GM12878 (cell line): ENCODE measurements around the gene DFFB. TPM values are rescaled to one million over a fixed set of nuclear protein-coding genes. Genes with fewer than 3 reads are reported as not detected.

Experiments
- ATAC-seq: fragments of 200-7000 bp; cut with Tn5 transposase; 3 replicates; pipeline ENCODE4 v1.9.1; 2020; ENCODE audit warnings: mild to moderate bottlenecking, moderate library complexity
- BruUV-seq: library from RNA; stranded (reverse); fragments of 400-500 nt; replicated peaks from 2 replicates; lab custom pipeline; 2021; lab: Mats Ljungman, UMichigan
- CTCF ChIA-PET: fragments of 300-600 bp; sonication (Branson Sonifier 250); formaldehyde crosslinking; extraction: SDS; loops from one replicate; lab custom pipeline; 2021; ENCODE audit warnings: inconsistent platforms; lab: Yijun Ruan, JAX
- POLR2A ChIA-PET: fragments of 350-600 bp; formaldehyde crosslinking; extraction: SDS; loops from one replicate; lab custom pipeline; 2021; ENCODE audit warnings: inconsistent platforms; lab: Charles Lee
- RAD21 ChIA-PET: fragments of 300-600 bp; sonication (Branson Sonifier 250); formaldehyde crosslinking; loops from one replicate; lab custom pipeline; 2023; ENCODE audit warnings: antibody characterized with exemption; ENCODE audit not compliant: unreplicated experiment; lab: Charles Lee
- SMC1A ChIA-PET: fragments of 300-600 bp; sonication (Branson Sonifier 250); formaldehyde crosslinking; loops from one replicate; lab custom pipeline; 2023; ENCODE audit not compliant: unreplicated experiment, uncharacterized antibody; lab: Charles Lee
- DNase-seq: peaks from one replicate; pipeline ENCODE4 v3.0.0-alpha.2; 2011; ENCODE audit warnings: low read depth, low spot score
- FAIRE-seq: peaks from 3 replicates; lab custom pipeline; 2011; peaks lifted over from hg19 to GRCh38; lab: Jason Lieb, UNC
- H2AFZ ChIP-seq: 2 replicates; pipeline ENCODE4 v1.6.0; 2011; ENCODE audit warnings: low read depth, low read length, control low read depth; ENCODE audit not compliant: control insufficient read depth
- H3K27ac ChIP-seq: 2 replicates; pipeline ENCODE4 v1.5.1; 2011; ENCODE audit warnings: control low read depth; ENCODE audit not compliant: control insufficient read depth, insufficient read depth
- H3K27me3 ChIP-seq, 2 experiments: replicated peaks in 1 of 2; 2 replicates each; pipeline versions ENCODE4 v1.6.0 to v1.6.1; 2011; ENCODE audit warnings: low read length in 1 of 2; ENCODE audit not compliant: control insufficient read depth in 2 of 2, insufficient read depth in 2 of 2
- H3K36me3 ChIP-seq, 2 experiments: 2 replicates each; pipeline ENCODE4 v1.5.1; 2011; ENCODE audit warnings: low read length in 1 of 2; ENCODE audit not compliant: control insufficient read depth in 2 of 2, insufficient read depth in 2 of 2
- H3K4me1 ChIP-seq: 2 replicates; pipeline ENCODE4 v1.6.1; 2011; ENCODE audit warnings: mild to moderate bottlenecking, low read length, moderate library complexity, mixed read lengths; ENCODE audit not compliant: control insufficient read depth, insufficient read depth
- H3K4me2 ChIP-seq: 2 replicates; pipeline ENCODE4 v1.6.0; 2011; ENCODE audit warnings: control low read depth; ENCODE audit not compliant: control insufficient read depth, insufficient read depth
- H3K4me3 ChIP-seq: fragments of 200-600 bp; sonication (generic); 2 replicates; pipeline ENCODE4 v1.5.1; 2016
- H3K79me2 ChIP-seq: 2 replicates; pipeline ENCODE4 v1.6.0; 2011; ENCODE audit warnings: low read length; ENCODE audit not compliant: control insufficient read depth, insufficient read depth
- H3K9ac ChIP-seq: 2 replicates; pipeline ENCODE4 v1.8.0; 2011; ENCODE audit warnings: low read length, control low read depth, mixed read lengths; ENCODE audit not compliant: control insufficient read depth, insufficient read depth
- H3K9me3 ChIP-seq: replicated peaks from 3 replicates; pipeline ENCODE4 v1.5.1; 2011; ENCODE audit warnings: mild to moderate bottlenecking, low read length; ENCODE audit not compliant: control insufficient read depth, insufficient read depth
- H4K20me1 ChIP-seq: 2 replicates; pipeline ENCODE4 v1.6.0; 2011; ENCODE audit not compliant: control insufficient read depth, insufficient read depth
- CBX3 ChIP-seq: fragments of 200-600 bp; sonication (generic); IDR thresholded peaks from 2 replicates; pipeline ENCODE4 v1.6.1; 2016; ENCODE audit warnings: low read depth, borderline replicate concordance
- ETV6 ChIP-seq, 2 experiments: fragments of 450-650 bp in 1 of 2; IDR thresholded peaks in 1 of 2; conservative IDR thresholded peaks in 1 of 2; 2 replicates each; pipeline ENCODE4 v1.6.1; 2014; ENCODE audit warnings: antibody characterized with exemption in 1 of 2, borderline replicate concordance in 1 of 2, low read depth in 1 of 2, mild to moderate bottlenecking in 1 of 2, moderate library complexity in 1 of 2
- FOS ChIP-seq: IDR thresholded peaks from 3 replicates; pipeline ENCODE4 v1.6.1; 2011; ENCODE audit warnings: borderline replicate concordance; ENCODE audit not compliant: insufficient read length; ENCODE audit errors: extremely low read depth
- GABPA ChIP-seq: IDR thresholded peaks from 2 replicates; pipeline ENCODE4 v1.6.1; 2014; ENCODE audit warnings: antibody characterized with exemption, low read depth, mild to moderate bottlenecking, inconsistent platforms
- JUND ChIP-seq: IDR thresholded peaks from 2 replicates; pipeline ENCODE4 v1.6.1; 2012; ENCODE audit warnings: low read depth, mild to moderate bottlenecking, low read length, improper control_type of control experiment, moderate library complexity
- MTA3 ChIP-seq: IDR thresholded peaks from 2 replicates; pipeline ENCODE4 v1.6.1; 2012; ENCODE audit warnings: low read length, inconsistent platforms, borderline replicate concordance
- MYB ChIP-seq: fragments of 150-350 bp; IDR thresholded peaks from 2 replicates; pipeline ENCODE4 v1.6.1; 2014; ENCODE audit warnings: mild to moderate bottlenecking, low read depth, low read length, borderline replicate concordance
- NFXL1 ChIP-seq: fragments of 450-650 bp; IDR thresholded peaks from 2 replicates; pipeline ENCODE4 v1.6.1; 2017; ENCODE audit warnings: antibody characterized with exemption, mild to moderate bottlenecking, borderline replicate concordance
- USF1 ChIP-seq: IDR thresholded peaks from 2 replicates; pipeline ENCODE4 v1.6.1; 2011; ENCODE audit warnings: borderline replicate concordance, low read depth, mild to moderate bottlenecking, moderate library complexity, mixed read lengths, low read length; ENCODE audit not compliant: insufficient read depth; ENCODE audit errors: extremely low read length
- YY1 ChIP-seq: IDR thresholded peaks from 2 replicates; pipeline ENCODE4 v1.6.1; 2011; ENCODE audit warnings: low read depth, mild to moderate bottlenecking, low read length
- ZBED1 ChIP-seq: IDR thresholded peaks from 2 replicates; pipeline ENCODE4 v1.6.1; 2016; ENCODE audit warnings: borderline replicate concordance
- ZBTB33 ChIP-seq: fragments of 450-650 bp; IDR thresholded peaks from 2 replicates; pipeline ENCODE4 v1.6.1; 2017; ENCODE audit warnings: mild to moderate bottlenecking
- ZNF384 ChIP-seq: IDR thresholded peaks from 2 replicates; pipeline ENCODE4 v1.6.1; 2012; ENCODE audit warnings: low read depth, mild to moderate bottlenecking, low read length, improper control_type of control experiment, borderline replicate concordance
- ZZZ3 ChIP-seq: IDR thresholded peaks from 2 replicates; pipeline ENCODE4 v1.6.1; 2011; ENCODE audit warnings: low read depth; ENCODE audit not compliant: control insufficient read depth, insufficient read length
- whole genome bisulfite sequencing: methylation state at CpG from one replicate; pipeline ENCODE4 v1.1.6; 2016; ENCODE audit warnings: low lambda C conversion rate; ENCODE audit not compliant: insufficient replicate concordance, insufficient coverage; ENCODE audit errors: missing lambda C conversion rate; 5-methylcytosine and 5-hydroxymethylcytosine counted together
- in situ Hi-C: fragments of 300-500 bp; cut with MboI; formaldehyde crosslinking; loops from 9 replicates; pipeline ENCODE4 v1.14.3; 2018; ENCODE audit warnings: mixed read lengths
- intact Hi-C: fragments of 100-400 bp; cut with micrococcal nuclease; formaldehyde crosslinking; loops from one replicate; pipeline ENCODE4 v1.14.2; 2022; ENCODE audit not compliant: unreplicated experiment
- polyA plus RNA-seq, 11 experiments: library from polyadenylated mRNA; depleted of rRNA in 4 of 11; unstranded in 6 of 11; stranded (reverse) in 5 of 11; fragments of >200 nt; fragmentation: Nextera tagmentation in 4 of 11; fragmentation: Illumina TruSeq in 1 of 11; extraction: Ambion mirVana in 4 of 11; extraction: Trizol in 1 of 11; gene quantifications; 1 replicate in 1 of 11; 2 replicates in 10 of 11; pipeline versions ENCODE4 v1.2.1 to v1.2.3, GENCODE V29; 2011 to 2016; ENCODE audit warnings: inconsistent platforms in 2 of 11, missing spikeins in 2 of 11, low read depth in 1 of 11
- total RNA-seq, 4 experiments: library from RNA; depleted of rRNA in 3 of 4; stranded (reverse); fragments of >200 nt in 3 of 4; fragmentation: Illumina TruSeq in 1 of 4; extraction: Trizol in 1 of 4; gene quantifications; 2 replicates each; pipeline versions ENCODE4 v1.2.1 to v1.2.3, GENCODE V29; 2013 to 2021

The DFFB gene
- total and polyA plus RNA-seq, 10 of the 15 experiments (the other 5 are each of a cell fraction or from before 2014, with no cell fraction given) = 2.7 to 10.7 (median 6.5) TPM

GRCh38 chr1:3837200-3837599 lies 20.1 kb upstream of the DFFB start:
- DNase-seq (no peak), FAIRE-seq (no peak), ATAC-seq (no peak)
- H3K4me2 ChIP-seq = no peak overlapping the region
- ChIA-PET POLR2A (no interaction called here), RAD21 (no interaction called here), SMC1A (no interaction called here), CTCF (no interaction called here)
- intact Hi-C loops = no loop called here
- no peak overlapping the region for H2AFZ ChIP-seq
- no peaks in the 10 kb centered on the region for H4K20me1 ChIP-seq
- no peaks in the 10 kb centered on the region for H3K4me1 ChIP-seq
- H3K79me2 ChIP-seq = no peaks in the 10 kb centered on the region
- no peaks in the 10 kb centered on the region for H3K27me3 ChIP-seq
- no peak overlapping the region for H3K4me3 ChIP-seq
- no peak overlapping the region for H3K9ac ChIP-seq
- in situ Hi-C loops = no loop called here
- no peak overlapping the region for H3K27ac ChIP-seq
- TF ChIP-seq JUND (no peak), ETV6 (conservative IDR thresholded peaks at IDR 0.05 in 1 of 2, IDR thresholded peaks at IDR 0.05 in 1 of 2; ENCODE audit: borderline replicate concordance in 1 of 2, low read depth in 1 of 2) (no peak), ZBED1 (no peak), GABPA (no peak), FOS (no peak), ZNF384 (no peak), USF1 (no peak), NFXL1 (no peak), YY1 (no peak), ZZZ3 (no peak), ZBTB33 (no peak), CBX3 (no peak), MTA3 (no peak), MYB (no peak)
- peaks cover 9% of the 10 kb centered on the region; the same call in 2 of the 3 replicates for H3K9me3 ChIP-seq
- 98% methylated on average over 6 of the region's 6 CpGs for WGBS
- no TSS peak for BruUV-seq
- H3K36me3 ChIP-seq = peaks cover 0 to 15% of the 10 kb centered on the region in 2 experiments; a peak in 3 of 4 replicates
